Brain microvascular endothelial cell (primary cell): Measurements from ENCODE around the gene USP54.
"Not testable (repeated sequence)": the region's sequence is repeated elsewhere in the genome, so short reads cannot be mapped to it uniquely, and the experiment has no call there.

ENCODE experiments used
- DNase-seq: peaks from one replicate; pipeline ENCODE4 v3.0.0-alpha.2; 2020
- H3K27ac ChIP-seq: fragments of 250-450 bp; sonication (Bioruptor Pico); 2 replicates; pipeline ENCODE4 v1.5.1; 2020; ENCODE audit warnings: mild to moderate bottlenecking, moderate library complexity
- H3K27me3 ChIP-seq: fragments of 250-450 bp; sonication (Bioruptor Pico); replicated peaks from 2 replicates; pipeline ENCODE4 v1.5.1; 2020; ENCODE audit warnings: mild to moderate bottlenecking
- H3K36me3 ChIP-seq: fragments of 250-450 bp; sonication (Bioruptor Pico); replicated peaks from 2 replicates; pipeline ENCODE4 v1.5.1; 2020; ENCODE audit warnings: mild to moderate bottlenecking
- H3K4me3 ChIP-seq: 2 replicates; pipeline ENCODE4 v1.5.1; 2011; ENCODE audit warnings: low read depth, mild to moderate bottlenecking, control low read depth, low read length, moderate library complexity
- CTCF ChIP-seq: IDR thresholded peaks from 2 replicates; pipeline ENCODE4 v1.5.1; 2011; ENCODE audit warnings: low read depth, mild to moderate bottlenecking, moderate library complexity, low read length, control low read depth, inconsistent platforms; ENCODE audit errors: missing control alignments
- in situ Hi-C: cut with HindIII; loops from 2 replicates; pipeline ENCODE4 v1.10.0; 2017; ENCODE audit warnings: low sequenced_read_pairs, low pct_ligation_motif_present

The USP54 gene

GRCh38 chr10:73576178-73576889 lies 14.8 kb downstream of the USP54 start:
- in situ Hi-C loops: no loop called here
- TF ChIP-seq CTCF: no peak
- Histone ChIP-seq H3K27me3 (no peaks in the 10 kb centered on the region), H3K4me3 (no peak overlapping the region), H3K27ac (no peak overlapping the region), H3K36me3 (no peaks in the 10 kb centered on the region)
- peak; percentile 48 for DNase-seq

DNA sequence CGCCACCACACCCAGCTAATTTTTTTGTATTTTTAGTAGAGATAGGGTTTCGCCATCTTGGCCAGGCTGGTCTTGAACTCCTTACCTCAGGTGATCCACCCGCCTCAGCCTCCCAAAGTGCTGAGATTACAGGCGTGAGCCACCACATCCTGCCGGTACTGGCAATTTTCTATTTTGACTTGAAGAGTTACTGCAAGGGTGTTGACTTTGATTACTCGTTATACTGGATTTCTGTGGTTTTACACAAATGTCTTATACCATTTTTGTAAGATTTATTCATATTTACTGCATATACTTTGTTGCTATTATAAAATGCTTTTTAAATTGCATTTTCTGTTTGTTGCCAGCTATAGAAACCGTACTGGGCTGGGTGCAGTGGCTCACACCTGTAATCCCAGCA lies 24.1 kb downstream of the USP54 start:
- H3K27ac ChIP-seq, H3K36me3 ChIP-seq, in situ Hi-C loops, H3K27me3 ChIP-seq, H3K4me3 ChIP-seq, DNase-seq: not testable (repeated sequence)

DNA sequence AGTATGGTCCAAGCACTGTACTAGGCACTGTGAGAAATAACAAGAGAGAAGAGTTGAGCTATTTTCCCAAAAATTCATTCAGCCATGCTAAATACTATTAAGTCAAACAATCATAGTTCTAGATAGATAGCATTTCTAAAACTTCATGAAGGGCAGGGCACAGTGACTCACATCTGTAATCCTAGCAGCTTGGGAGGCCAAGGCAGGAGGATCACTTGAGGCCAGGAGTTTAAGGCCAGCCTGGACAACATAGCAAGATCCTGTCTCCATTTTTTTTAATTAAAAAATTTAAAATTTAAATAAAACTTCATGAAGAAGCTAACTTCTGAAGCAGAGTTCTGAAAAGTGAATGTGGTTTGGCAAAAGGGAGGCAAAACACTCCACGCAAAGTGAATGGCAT lies 29.9 kb downstream of the USP54 start:
- Histone ChIP-seq H3K4me3 (no peak overlapping the region), H3K27ac (no peak overlapping the region), H3K27me3 (no peaks in the 10 kb centered on the region), H3K36me3 (no peaks in the 10 kb centered on the region)
- in situ Hi-C loops: no loop called here
- no peak for DNase-seq
- no peak for TF ChIP-seq CTCF

- no peak for DNase-seq
- Histone ChIP-seq H3K4me3 (no peak overlapping the region), H3K27ac (no peak overlapping the region), H3K36me3 (no peaks in the 10 kb centered on the region), H3K27me3 (no peaks in the 10 kb centered on the region)
- in situ Hi-C loops: no loop called here
- TF ChIP-seq CTCF: no peak
Measured at GRCh38 chr10:73559590-73559989, 31.6 kb downstream of the USP54 start.

- Histone ChIP-seq H3K4me3 (no peak overlapping the region), H3K27ac (no peak overlapping the region), H3K36me3 (no peaks in the 10 kb centered on the region), H3K27me3 (no peaks in the 10 kb centered on the region)
- TF ChIP-seq CTCF: no peak
- DNase-seq: no peak
- in situ Hi-C loops: no loop called here
Measured at GRCh38 chr10:73556855-73557254, 34.3 kb downstream of the USP54 start.

GRCh38 chr10:73554721-73555120 lies 36.4 kb downstream of the USP54 start:
- no peak overlapping the region for H3K4me3 ChIP-seq
- no peaks in the 10 kb centered on the region for H3K27me3 ChIP-seq
- in situ Hi-C loops: no loop called here
- H3K27ac ChIP-seq: no peak overlapping the region
- DNase-seq: no peak
- no peaks in the 10 kb centered on the region for H3K36me3 ChIP-seq
- TF ChIP-seq CTCF: no peak
